ENCODE results near the gene PRKD1. TPM values are rescaled to one million over a fixed set of nuclear protein-coding genes. Genes with fewer than 3 reads are reported as not detected.

PRKD1 gene
- total RNA-seq, 1 experiment from 2014 or later = not detected

DNA sequence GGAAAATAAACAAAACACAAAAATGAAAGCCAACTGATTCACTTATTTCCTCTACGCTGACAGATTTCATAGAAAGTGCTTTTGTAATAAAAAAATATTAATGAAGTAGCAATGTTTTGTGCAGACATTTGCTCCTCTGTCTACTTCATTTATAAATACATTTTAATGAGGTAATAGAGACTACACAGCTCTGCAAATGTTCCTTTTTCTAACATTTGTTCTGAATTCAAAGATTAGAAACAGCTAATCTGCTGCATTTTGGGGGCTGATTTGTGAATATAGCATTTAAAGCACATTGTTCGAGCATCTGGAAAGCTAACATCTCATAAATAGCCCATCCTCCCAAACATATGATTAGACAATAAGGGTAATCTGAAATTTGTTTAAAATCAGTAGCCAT is 97.8 kb downstream of the PRKD1 start:
- H3K9ac ChIP-seq (ENCODE audit: low read length) = no peak overlapping the region
- H2AFZ ChIP-seq (ENCODE audit: low read depth, low read length, poor library complexity, severe bottlenecking) = no peak overlapping the region
- intact Hi-C loops (cut with micrococcal nuclease) = no loop called here
- DNase-seq (ENCODE audit: low read depth, low spot score) = no peak
- BruUV-seq (replicated peaks) = no TSS peak
- H3K4me3 ChIP-seq (replicated peaks in 1 of 2; ENCODE audit: low read depth in 1 of 2, low read length in 2 of 2) = no peak overlapping the region
- peaks cover 7 to 18% of the 10 kb centered on the region in 2 experiments; a peak in 3 of 4 replicates for H3K9me3 ChIP-seq (ENCODE audit: control insufficient read depth in 1 of 2, insufficient read depth in 1 of 2, low read depth in 1 of 2, low read length in 2 of 2)
- H3K4me1 ChIP-seq (ENCODE audit: control insufficient read depth in 1 of 2, insufficient read depth in 2 of 2, low read length in 2 of 2) = no peaks in the 10 kb centered on the region
- H4K20me1 ChIP-seq (ENCODE audit: insufficient read depth) = no peaks in the 10 kb centered on the region
- H3K9me2 ChIP-seq (ENCODE audit: insufficient read depth) = no peaks in the 10 kb centered on the region
- RAD21 ChIA-PET (ENCODE audit: low non-redundant PET in 1 of 2, low total read pairs in 2 of 2, uncharacterized antibody in 2 of 2, unreplicated experiment in 2 of 2) = no interaction called here
- no peak overlapping the region for H3K27ac ChIP-seq (ENCODE audit: low read depth, low read length)
- H3K4me2 ChIP-seq (ENCODE audit: low read length) = no peak overlapping the region
- H3K27me3 ChIP-seq (ENCODE audit: insufficient read depth, low read length) = no peaks in the 10 kb centered on the region
- POLR2A ChIA-PET = no interaction called here
- H3K79me2 ChIP-seq (ENCODE audit: insufficient read depth, low read length) = no peaks in the 10 kb centered on the region
- no peak for ATAC-seq
- no peaks in the 10 kb centered on the region for H3K36me3 ChIP-seq (ENCODE audit: control insufficient read depth in 1 of 2, insufficient read depth in 2 of 2, low read length in 2 of 2)
- TF ChIP-seq SIN3A (IDR thresholded peaks at IDR 0.05; ENCODE audit: low read depth) (no peak), SP1 (IDR thresholded peaks at IDR 0.05; ENCODE audit: low read depth) (no peak), CBX3 (IDR thresholded peaks at IDR 0.05; ENCODE audit: low read depth) (no peak), YY1 (IDR thresholded peaks at IDR 0.05; ENCODE audit: extremely low read depth, insufficient replicate concordance, low read depth, low read length) (no peak), CEBPB (IDR thresholded peaks at IDR 0.05; ENCODE audit: low read depth) (no peak), ZNF274 (IDR thresholded peaks at IDR 0.05; ENCODE audit: low read depth, low read length) (no peak), CTCF (IDR thresholded peaks at IDR 0.05 in 2 of 3, conservative IDR thresholded peaks at IDR 0.05 in 1 of 3; ENCODE audit: borderline replicate concordance in 1 of 3, insufficient read depth in 1 of 3, low read depth in 2 of 3, low read length in 2 of 3) (no peak), POLR2A (IDR thresholded peaks at IDR 0.05; ENCODE audit: borderline replicate concordance, extremely low read depth, insufficient read depth, insufficient read length) (no peak), SRF (IDR thresholded peaks at IDR 0.05; ENCODE audit: low read depth) (no peak), RAD21 (IDR thresholded peaks at IDR 0.05; ENCODE audit: low read depth) (no peak), EZH2 (IDR thresholded peaks at IDR 0.05) (no peak), ELF1 (IDR thresholded peaks at IDR 0.05; ENCODE audit: borderline replicate concordance, low read depth) (no peak), POLR2AphosphoS5 (IDR thresholded peaks at IDR 0.05; ENCODE audit: low read depth, low read length) (no peak), EGR1 (IDR thresholded peaks at IDR 0.05; ENCODE audit: low read depth) (no peak), REST (IDR thresholded peaks at IDR 0.05; ENCODE audit: low read depth) (no peak), EZH2phosphoT487 (IDR thresholded peaks at IDR 0.05; ENCODE audit: borderline replicate concordance) (no peak), JUND (IDR thresholded peaks at IDR 0.05) (no peak), ZBTB33 (IDR thresholded peaks at IDR 0.05; ENCODE audit: extremely low read depth, insufficient replicate concordance, low read length) (no peak), ZFX (IDR thresholded peaks at IDR 0.05) (no peak)
- TF ChIP-seq, protein P1, sequence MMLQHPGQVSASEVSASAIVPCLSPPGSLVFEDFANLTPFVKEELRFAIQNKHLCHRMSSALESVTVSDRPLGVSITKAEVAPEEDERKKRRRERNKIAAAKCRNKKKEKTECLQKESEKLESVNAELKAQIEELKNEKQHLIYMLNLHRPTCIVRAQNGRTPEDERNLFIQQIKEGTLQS (IDR thresholded peaks at IDR 0.05) = no peak
- CTCF ChIA-PET = no interaction called here

Data from HCT116 (cell line).